OCI-LY7 (cell line): Measurements from ENCODE around the gene SCAMP5. TPM values are rescaled to one million over a fixed set of nuclear protein-coding genes. Genes with fewer than 3 reads are reported as not detected.

Experiments
- BruUV-seq: library from RNA; stranded (reverse); fragments of 400-500 nt; replicated peaks from 2 replicates; lab custom pipeline; 2021; lab: Mats Ljungman, UMichigan
- CTCF ChIA-PET: fragments of 300-600 bp; sonication (Branson Sonifier 250); formaldehyde crosslinking; loops from one replicate; lab custom pipeline; 2022; ENCODE audit warnings: antibody characterized with exemption; ENCODE audit not compliant: unreplicated experiment; lab: Charles Lee
- POLR2A ChIA-PET: fragments of 300-600 bp; sonication (Branson Sonifier 250); formaldehyde crosslinking; loops from one replicate; lab custom pipeline; 2022; ENCODE audit warnings: antibody characterized with exemption; lab: Charles Lee
- DNase-seq: peaks from one replicate; pipeline ENCODE4 v3.0.0-alpha.2; 2015; ENCODE audit warnings: low spot score
- H2AFZ ChIP-seq: fragments of 200-600 bp; sonication (generic), shearing (Covaris generic); 2 replicates; pipeline ENCODE4 v1.6.1; 2014; ENCODE audit warnings: mild to moderate bottlenecking, antibody characterized with exemption, low read length, moderate library complexity
- H3K27ac ChIP-seq: fragments of 200-600 bp; sonication (generic); 2 replicates; pipeline ENCODE4 v1.5.1; 2014; ENCODE audit warnings: mixed run types, low read depth, mild to moderate bottlenecking, moderate library complexity, low read length, inconsistent platforms; ENCODE audit not compliant: poor library complexity, severe bottlenecking
- H3K36me3 ChIP-seq: fragments of 200-600 bp; sonication (generic); 2 replicates; pipeline ENCODE4 v1.6.1; 2014; ENCODE audit warnings: mild to moderate bottlenecking, antibody characterized with exemption, low read length, moderate library complexity, mixed read lengths; ENCODE audit not compliant: insufficient read depth
- H3K4me1 ChIP-seq: fragments of 200-600 bp; sonication (generic); 2 replicates; pipeline ENCODE4 v1.5.1; 2014; ENCODE audit warnings: mild to moderate bottlenecking, low read length; ENCODE audit not compliant: insufficient read depth, poor library complexity, severe bottlenecking
- H3K4me2 ChIP-seq: fragments of 200-600 bp; sonication (generic); 2 replicates; pipeline ENCODE4 v1.6.1; 2014; ENCODE audit warnings: mild to moderate bottlenecking, low read length
- H3K4me3 ChIP-seq: fragments of 200-600 bp; sonication (generic); 2 replicates; pipeline ENCODE4 v1.5.1; 2014; ENCODE audit warnings: mild to moderate bottlenecking, low read depth, low read length; ENCODE audit not compliant: poor library complexity, severe bottlenecking
- H3K79me2 ChIP-seq: fragments of 200-600 bp; sonication (generic); 2 replicates; pipeline ENCODE4 v1.6.1; 2016; ENCODE audit warnings: low read depth, mild to moderate bottlenecking, low read length, moderate library complexity, mixed read lengths; ENCODE audit not compliant: insufficient read depth
- H3K9me2 ChIP-seq: fragments of 200-600 bp; sonication (generic); 2 replicates; pipeline ENCODE4 v1.6.1; 2016; ENCODE audit warnings: mild to moderate bottlenecking, low read length, mixed read lengths; ENCODE audit not compliant: insufficient read depth
- H3K9me3 ChIP-seq: fragments of 200-600 bp; sonication (generic); 2 replicates; pipeline ENCODE4 v1.6.1; 2014; ENCODE audit warnings: mild to moderate bottlenecking, mixed run types, low read length, mixed read lengths
- H4K20me1 ChIP-seq: fragments of 200-600 bp; sonication (generic); 2 replicates; pipeline ENCODE4 v1.6.1; 2014; ENCODE audit warnings: mild to moderate bottlenecking, antibody characterized with exemption, low read length, moderate library complexity, mixed read lengths; ENCODE audit not compliant: insufficient read depth
- EZH2phosphoT487 ChIP-seq: fragments of 200-600 bp; sonication (generic); IDR thresholded peaks from 2 replicates; pipeline ENCODE4 v1.6.1; 2018; ENCODE audit warnings: low read depth, borderline replicate concordance, mild to moderate bottlenecking, mixed run types, antibody characterized with exemption, low read length, moderate library complexity, mixed read lengths
- intact Hi-C: fragments of 100-400 bp; cut with micrococcal nuclease; formaldehyde crosslinking; loops from one replicate; pipeline ENCODE4 v1.10.0; 2022; ENCODE audit not compliant: unreplicated experiment
- total RNA-seq, 2 experiments: library from RNA; depleted of rRNA in 1 of 2; stranded (reverse); fragments of >200 nt in 1 of 2; shearing (Covaris generic) in 1 of 2; gene quantifications; 2 replicates each; pipeline ENCODE4 v1.2.3, GENCODE V29; 2014 to 2022
- TF ChIP-seq, protein P1 (sequence below): fragments of 200-600 bp; sonication (generic); conservative IDR thresholded peaks from 2 replicates; pipeline ENCODE4 v1.5.1; 2014; ENCODE audit warnings: mild to moderate bottlenecking, antibody characterized with exemption, low read length, moderate library complexity, mixed read lengths

SCAMP5 gene
- total RNA-seq, 2 experiments from 2014 or later = 29.4 to 43.7 TPM

DNA sequence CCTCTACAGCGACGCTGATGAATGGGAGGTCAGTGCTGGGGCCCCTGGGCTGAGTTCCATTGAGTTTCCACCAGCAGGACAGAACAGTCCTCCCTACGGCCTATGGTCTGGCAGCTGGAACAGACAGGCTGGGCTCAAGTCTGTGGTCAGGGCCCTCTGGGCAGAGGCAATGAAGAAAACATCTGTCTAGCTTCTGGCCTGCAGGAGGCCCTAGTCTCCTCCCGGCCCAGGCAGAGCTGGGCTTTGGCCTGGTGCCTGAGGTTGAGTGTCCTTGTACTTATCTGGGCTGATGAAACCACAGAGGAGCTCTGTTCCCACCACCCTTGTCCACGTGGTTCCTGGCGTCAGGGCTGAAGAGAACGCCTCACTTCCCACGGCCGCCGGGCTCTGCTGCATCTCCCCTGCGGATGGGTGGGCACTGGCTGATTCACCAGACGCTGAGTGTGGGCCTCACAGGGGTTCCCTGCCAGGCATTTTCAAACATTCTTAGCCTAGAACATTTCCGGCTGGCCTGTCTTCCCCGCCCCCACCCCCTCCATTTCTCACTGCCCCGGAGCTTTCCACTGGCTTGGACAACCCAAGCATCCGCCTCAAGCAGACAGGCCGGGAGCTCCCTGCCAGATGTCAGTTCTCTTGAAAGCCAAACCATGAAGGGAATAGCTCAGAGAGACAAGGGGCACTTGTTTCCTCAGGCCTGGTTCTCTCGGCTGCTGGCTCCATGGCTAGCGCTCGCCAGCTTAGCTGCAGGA is 48.3 kb downstream of the SCAMP5 start:
- Histone ChIP-seq H3K27ac (peak overlapping the region; percentile 87), H3K4me1 (peaks cover 66% of the 10 kb centered on the region), H4K20me1 (no peaks in the 10 kb centered on the region), H3K4me2 (peak overlapping the region; percentile 78), H3K36me3 (peaks cover 69% of the 10 kb centered on the region), H3K9me2 (no peaks in the 10 kb centered on the region), H3K9me3 (no peaks in the 10 kb centered on the region), H2AFZ (no peak overlapping the region), H3K4me3 (peak overlapping the region; percentile 43), H3K79me2 (peaks cover 5% of the 10 kb centered on the region; the same call in 1 of the 2 replicates)
- TF ChIP-seq EZH2phosphoT487 = no peak
- TF ChIP-seq, protein P1, sequence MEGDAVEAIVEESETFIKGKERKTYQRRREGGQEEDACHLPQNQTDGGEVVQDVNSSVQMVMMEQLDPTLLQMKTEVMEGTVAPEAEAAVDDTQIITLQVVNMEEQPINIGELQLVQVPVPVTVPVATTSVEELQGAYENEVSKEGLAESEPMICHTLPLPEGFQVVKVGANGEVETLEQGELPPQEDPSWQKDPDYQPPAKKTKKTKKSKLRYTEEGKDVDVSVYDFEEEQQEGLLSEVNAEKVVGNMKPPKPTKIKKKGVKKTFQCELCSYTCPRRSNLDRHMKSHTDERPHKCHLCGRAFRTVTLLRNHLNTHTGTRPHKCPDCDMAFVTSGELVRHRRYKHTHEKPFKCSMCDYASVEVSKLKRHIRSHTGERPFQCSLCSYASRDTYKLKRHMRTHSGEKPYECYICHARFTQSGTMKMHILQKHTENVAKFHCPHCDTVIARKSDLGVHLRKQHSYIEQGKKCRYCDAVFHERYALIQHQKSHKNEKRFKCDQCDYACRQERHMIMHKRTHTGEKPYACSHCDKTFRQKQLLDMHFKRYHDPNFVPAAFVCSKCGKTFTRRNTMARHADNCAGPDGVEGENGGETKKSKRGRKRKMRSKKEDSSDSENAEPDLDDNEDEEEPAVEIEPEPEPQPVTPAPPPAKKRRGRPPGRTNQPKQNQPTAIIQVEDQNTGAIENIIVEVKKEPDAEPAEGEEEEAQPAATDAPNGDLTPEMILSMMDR = no peak
- intact Hi-C loops = loop anchor here (1.0 kb wide), 2 partner anchors 33 to 159 kb away; no protein-coding TSS in a partner anchor
- DNase-seq = peak; percentile 43
- no TSS peak for BruUV-seq
- ChIA-PET POLR2A (interaction anchor here (0.6 to 3.3 kb wide), 15 partner anchors 10 to 1817 kb away, joined by 3 to 20 read pairs (median 5); partner anchors contain the start of genes C15orf39 and PPCDC), CTCF (interaction anchor here (0.7 to 2.4 kb wide), 8 partner anchors 10 to 160 kb away, joined by 3 to 11 read pairs (median 4); partner anchors contain the start of gene C15orf39)

DNA sequence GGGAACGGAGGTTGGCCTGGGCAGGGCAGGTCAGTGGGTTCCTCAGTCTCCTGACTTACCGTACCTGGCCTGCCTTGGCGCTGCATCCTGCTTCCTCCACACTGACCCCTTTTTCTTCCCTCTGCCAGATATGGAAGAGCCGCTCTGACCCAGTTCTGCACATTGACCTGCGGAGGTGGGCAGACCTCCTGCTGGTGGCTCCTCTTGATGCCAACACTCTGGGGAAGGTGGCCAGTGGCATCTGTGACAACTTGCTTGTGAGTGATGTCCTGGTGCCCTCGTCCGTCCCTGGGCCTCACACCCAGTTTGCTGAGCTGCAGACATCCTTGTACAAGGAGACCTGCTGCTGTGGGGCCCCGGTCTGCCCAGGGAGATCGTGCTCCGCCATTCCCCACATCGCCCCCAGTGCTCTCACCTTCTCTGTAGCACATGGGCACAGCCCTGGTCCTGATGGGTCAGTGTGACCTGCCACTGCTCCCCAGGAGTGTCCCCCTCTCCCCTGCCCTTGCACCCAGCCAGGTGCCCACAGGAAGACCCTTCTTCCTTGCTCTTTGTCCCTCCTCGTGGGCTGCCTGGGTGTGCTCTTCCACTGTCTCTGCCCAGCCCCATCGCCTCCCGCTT is 49.0 kb downstream of the SCAMP5 start:
- no peak for TF ChIP-seq EZH2phosphoT487
- TF ChIP-seq, protein P1 = no peak
- Histone ChIP-seq H3K9me2 (no peaks in the 10 kb centered on the region), H3K4me3 (peak overlapping the region; percentile 43), H3K79me2 (peaks cover 5% of the 10 kb centered on the region; the same call in 1 of the 2 replicates), H3K4me1 (peaks cover 66% of the 10 kb centered on the region), H4K20me1 (no peaks in the 10 kb centered on the region), H3K36me3 (peaks cover 71% of the 10 kb centered on the region), H3K27ac (peak overlapping the region; percentile 87), H3K4me2 (peak overlapping the region; percentile 78), H3K9me3 (no peaks in the 10 kb centered on the region), H2AFZ (no peak overlapping the region)
- ChIA-PET CTCF (interaction anchor here (0.6 to 2.4 kb wide), 3 partner anchors 11 to 157 kb away, joined by 3 to 11 read pairs (median 6); partner anchors contain the start of gene C15orf39), POLR2A (interaction anchor here (0.6 to 3.3 kb wide), 11 partner anchors 10 to 1816 kb away, joined by 3 to 20 read pairs (median 5); partner anchors contain the start of gene C15orf39)
- intact Hi-C loops = no loop called here
- DNase-seq = no peak
- BruUV-seq = no TSS peak
